ENCODE results near the gene MCAM.

Gene MCAM

GRCh38 chr11:119322360-119322739 is 5.4 kb upstream of the MCAM start:
- ChIA-PET POLR2A (no interaction called here), CTCF (interaction anchor here (0.6 to 9.8 kb wide), 32 partner anchors 14 to 228 kb away, joined by 3 to 342 read pairs (median 8); partner anchors contain the start of genes C1QTNF5, CBL, HINFP and RNF26)
- no peak overlapping the region for H3K4me3 ChIP-seq (ENCODE audit: low read depth, low read length)
- DNase-seq (ENCODE audit: low read depth, low spot score), result no peak
- TF ChIP-seq CTCF (IDR thresholded peaks at IDR 0.05; ENCODE audit: insufficient read depth, low read length, missing control alignments), result no peak

GRCh38 chr11:119320776-119321524 is 4.0 kb upstream of the MCAM start:
- CTCF ChIA-PET, result interaction anchor here (0.6 to 9.8 kb wide), 32 partner anchors 12 to 230 kb away, joined by 3 to 342 read pairs (median 6); partner anchors contain the start of genes C1QTNF5, CBL, DPAGT1 and RNF26
- H3K4me3 ChIP-seq (ENCODE audit: low read depth, low read length), result peak overlapping the region; percentile 46
- no peak for DNase-seq (ENCODE audit: low read depth, low spot score)
- no peak for TF ChIP-seq CTCF (IDR thresholded peaks at IDR 0.05; ENCODE audit: insufficient read depth, low read length, missing control alignments)
- POLR2A ChIA-PET, result interaction anchor here (0.5 to 1.4 kb wide), 6 partner anchors 13 to 140 kb away, joined by 3 read pairs; partner anchors contain the start of genes CBL and RNF26

- no peak for TF ChIP-seq CTCF (IDR thresholded peaks at IDR 0.05; ENCODE audit: insufficient read depth, low read length, missing control alignments)
- ChIA-PET POLR2A (interaction anchor here (0.6 to 1.4 kb wide), 4 partner anchors 14 to 141 kb away, joined by 3 read pairs; partner anchors contain the start of genes CBL and RNF26), CTCF (interaction anchor here (0.8 to 9.8 kb wide), 22 partner anchors 12 to 218 kb away, joined by 3 to 342 read pairs (median 8); partner anchors contain the start of genes C1QTNF5, CBL, DPAGT1 and RNF26)
- peak overlapping the region; percentile 46 for H3K4me3 ChIP-seq (ENCODE audit: low read depth, low read length)
- no peak for DNase-seq (ENCODE audit: low read depth, low spot score)
Measured at GRCh38 chr11:119320240-119320775, 3.4 kb upstream of the MCAM start.

DNA sequence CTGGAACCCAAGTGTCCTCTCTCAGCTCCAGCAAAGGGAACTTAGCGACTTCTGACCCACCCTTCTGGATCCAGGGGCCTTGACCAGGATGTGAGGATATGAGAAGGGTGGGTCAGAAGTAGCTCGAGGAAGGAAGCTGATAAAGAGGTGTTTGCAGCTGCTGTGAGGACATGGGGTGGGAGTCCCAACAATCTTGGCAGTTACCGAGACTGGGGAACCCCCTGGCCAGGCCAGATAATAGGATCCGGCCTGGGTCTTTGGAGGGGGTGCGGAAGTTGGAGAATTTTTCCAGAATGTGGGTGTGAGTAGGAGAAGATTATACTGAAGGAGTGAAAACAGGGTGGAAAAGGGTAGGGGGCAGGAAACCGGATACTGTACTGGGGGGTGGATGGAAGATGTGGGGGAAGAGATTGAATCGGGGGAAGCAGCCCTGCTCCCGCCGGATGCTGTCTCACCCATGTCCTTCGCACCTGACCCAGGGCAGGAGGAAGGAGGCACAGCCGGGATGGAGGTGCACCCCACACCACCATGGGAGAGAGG is 2.8 kb upstream of the MCAM start:
- H3K4me3 ChIP-seq (ENCODE audit: low read depth, low read length), result no peak overlapping the region
- DNase-seq (ENCODE audit: low read depth, low spot score), result no peak
- POLR2A ChIA-PET, result interaction anchor here (0.6 to 0.9 kb wide), 2 partner anchors 18 to 113 kb away, joined by 3 read pairs; partner anchors contain the start of gene CBL
- CTCF ChIA-PET, result interaction anchor here (0.8 to 6.1 kb wide), 8 partner anchors 12 to 155 kb away, joined by 3 to 41 read pairs (median 7); partner anchors contain the start of genes CBL and USP2
- TF ChIP-seq CTCF (IDR thresholded peaks at IDR 0.05; ENCODE audit: insufficient read depth, low read length, missing control alignments), result no peak

- no peak overlapping the region for H3K4me3 ChIP-seq (ENCODE audit: low read depth, low read length)
- no peak for DNase-seq (ENCODE audit: low read depth, low spot score)
- POLR2A ChIA-PET, result interaction anchor here (1.0 kb wide), 1 partner anchor 198 kb away, joined by 4 read pairs; the partner anchor contains the start of gene HINFP
- TF ChIP-seq CTCF (IDR thresholded peaks at IDR 0.05; ENCODE audit: insufficient read depth, low read length, missing control alignments), result no peak
- CTCF ChIA-PET, result interaction anchor here (0.8 to 6.1 kb wide), 11 partner anchors 11 to 175 kb away, joined by 3 to 41 read pairs (median 6); partner anchors contain the start of genes C1QTNF5, CBL and USP2
Measured at GRCh38 chr11:119319136-119319699, 2.3 kb upstream of the MCAM start.

All from AG04449 (cell line).